GM19468 (cell line): ENCODE measurements around the gene ABCC3.

Source experiments
- ATAC-seq: cut with Tn5 transposase; IDR thresholded peaks from one replicate; pipeline ENCODE4 v1.9.1; 2021; ENCODE audit warnings: mild to moderate bottlenecking, moderate library complexity, moderate number of reproducible peaks; ENCODE audit not compliant: unreplicated experiment; ENCODE audit errors: extremely low read depth

The ABCC3 gene

GRCh38 chr17:50728112-50728429, 93.4 kb downstream of the ABCC3 start:
- no peak for ATAC-seq

- ATAC-seq: no peak
These were observed 94.4 kb downstream of the ABCC3 start for GRCh38 chr17:50728881-50729765.

GRCh38 chr17:50731575-50732460, 97.1 kb downstream of the ABCC3 start:
- no peak for ATAC-seq

GRCh38 chr17:50735287-50735686, 100.6 kb downstream of the ABCC3 start:
- no peak for ATAC-seq

GRCh38 chr17:50737118-50737698, 102.5 kb downstream of the ABCC3 start:
- no peak for ATAC-seq

- no peak for ATAC-seq
These were observed 104.4 kb downstream of the ABCC3 start for GRCh38 chr17:50739098-50739497.
